NCI-H446 (cell line): ENCODE measurements around the gene DNAH3.
"Not testable (repeated sequence)": the region's sequence is repeated elsewhere in the genome, so short reads cannot be mapped to it uniquely, and the experiment has no call there.

ENCODE experiments used
- DNase-seq, 2 experiments: peaks; one replicate each; lab custom pipeline; 2025; lab: John Stamatoyannopoulos, UW

The DNAH3 gene, protein sequence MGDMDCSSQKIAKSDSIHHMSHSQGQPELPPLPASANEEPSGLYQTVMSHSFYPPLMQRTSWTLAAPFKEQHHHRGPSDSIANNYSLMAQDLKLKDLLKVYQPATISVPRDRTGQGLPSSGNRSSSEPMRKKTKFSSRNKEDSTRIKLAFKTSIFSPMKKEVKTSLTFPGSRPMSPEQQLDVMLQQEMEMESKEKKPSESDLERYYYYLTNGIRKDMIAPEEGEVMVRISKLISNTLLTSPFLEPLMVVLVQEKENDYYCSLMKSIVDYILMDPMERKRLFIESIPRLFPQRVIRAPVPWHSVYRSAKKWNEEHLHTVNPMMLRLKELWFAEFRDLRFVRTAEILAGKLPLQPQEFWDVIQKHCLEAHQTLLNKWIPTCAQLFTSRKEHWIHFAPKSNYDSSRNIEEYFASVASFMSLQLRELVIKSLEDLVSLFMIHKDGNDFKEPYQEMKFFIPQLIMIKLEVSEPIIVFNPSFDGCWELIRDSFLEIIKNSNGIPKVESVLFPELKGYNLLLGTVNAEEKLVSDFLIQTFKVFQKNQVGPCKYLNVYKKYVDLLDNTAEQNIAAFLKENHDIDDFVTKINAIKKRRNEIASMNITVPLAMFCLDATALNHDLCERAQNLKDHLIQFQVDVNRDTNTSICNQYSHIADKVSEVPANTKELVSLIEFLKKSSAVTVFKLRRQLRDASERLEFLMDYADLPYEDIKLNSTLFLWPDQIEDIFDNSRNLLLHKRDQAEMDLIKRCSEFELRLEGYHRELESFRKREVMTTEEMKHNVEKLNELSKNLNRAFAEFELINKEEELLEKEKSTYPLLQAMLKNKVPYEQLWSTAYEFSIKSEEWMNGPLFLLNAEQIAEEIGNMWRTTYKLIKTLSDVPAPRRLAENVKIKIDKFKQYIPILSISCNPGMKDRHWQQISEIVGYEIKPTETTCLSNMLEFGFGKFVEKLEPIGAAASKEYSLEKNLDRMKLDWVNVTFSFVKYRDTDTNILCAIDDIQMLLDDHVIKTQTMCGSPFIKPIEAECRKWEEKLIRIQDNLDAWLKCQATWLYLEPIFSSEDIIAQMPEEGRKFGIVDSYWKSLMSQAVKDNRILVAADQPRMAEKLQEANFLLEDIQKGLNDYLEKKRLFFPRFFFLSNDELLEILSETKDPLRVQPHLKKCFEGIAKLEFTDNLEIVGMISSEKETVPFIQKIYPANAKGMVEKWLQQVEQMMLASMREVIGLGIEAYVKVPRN (N-terminal part only)

DNA sequence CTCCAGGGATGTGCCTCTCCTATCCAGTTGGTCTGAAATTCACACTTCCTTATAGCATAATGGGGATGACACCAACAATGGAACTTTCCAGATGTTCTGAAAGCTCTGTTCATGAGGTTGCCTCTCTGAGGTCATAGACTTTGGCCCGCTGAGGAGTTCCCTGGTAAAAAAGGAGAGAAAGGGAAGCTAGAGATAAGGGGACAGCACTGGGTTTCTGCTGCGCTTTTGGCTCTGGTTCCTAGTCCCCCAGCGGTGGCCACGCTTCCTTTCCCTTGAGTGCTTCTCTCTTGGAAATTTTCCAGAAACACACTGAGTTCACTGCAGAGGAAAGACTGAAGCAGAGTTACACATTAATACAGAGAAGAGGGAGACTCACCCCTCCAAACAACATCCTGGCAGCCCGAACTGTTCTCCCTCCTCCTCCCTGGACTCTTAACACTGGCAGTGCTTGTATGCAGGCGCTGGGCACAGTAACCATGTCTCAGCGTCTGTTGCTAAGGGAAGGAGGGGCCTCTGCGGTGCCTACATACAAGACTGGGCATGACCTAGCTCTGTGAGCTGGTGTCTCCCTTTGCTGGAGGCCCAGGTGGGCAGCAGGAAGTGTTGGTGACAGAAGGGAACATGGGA lies at the start of gene DNAH3:
Gene DNAH3, minus strand, starts transcription at position 472 of the 627 bp plus-strand sequence. CDS start 527 bp downstream, outside the sequence.
- DNase-seq, result peak in 1 of 2 experiments; percentile 35

DNA sequence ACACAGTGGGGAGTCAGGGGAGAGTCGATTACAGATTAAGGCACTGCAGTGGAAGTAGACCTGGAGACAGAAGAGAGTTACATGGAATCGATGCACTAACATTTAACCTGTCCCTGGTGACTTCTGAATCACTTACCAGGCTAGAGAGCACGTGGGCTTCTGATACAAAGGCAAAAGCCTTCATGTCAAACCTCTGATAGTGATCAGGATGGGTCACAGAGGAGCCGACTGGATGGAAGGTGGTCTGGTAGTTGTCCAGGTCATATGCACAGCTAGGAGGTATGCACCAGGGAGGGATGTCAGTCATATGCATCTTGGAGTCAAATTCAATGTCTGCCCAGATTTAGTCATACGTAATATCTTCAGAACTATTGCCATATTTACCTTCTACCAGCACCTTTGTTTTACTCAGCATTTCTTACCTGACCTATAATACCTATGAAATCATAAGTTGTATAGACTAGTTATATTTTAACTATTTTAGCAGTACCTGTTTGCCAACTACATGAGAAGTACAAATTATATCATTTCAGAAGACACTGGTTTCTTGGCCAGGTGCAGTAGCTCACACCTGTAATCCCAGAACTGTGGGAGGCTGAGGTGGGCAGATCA lies 49.1 kb upstream of the DNAH3 start:
- DNase-seq, result no peak

DNA sequence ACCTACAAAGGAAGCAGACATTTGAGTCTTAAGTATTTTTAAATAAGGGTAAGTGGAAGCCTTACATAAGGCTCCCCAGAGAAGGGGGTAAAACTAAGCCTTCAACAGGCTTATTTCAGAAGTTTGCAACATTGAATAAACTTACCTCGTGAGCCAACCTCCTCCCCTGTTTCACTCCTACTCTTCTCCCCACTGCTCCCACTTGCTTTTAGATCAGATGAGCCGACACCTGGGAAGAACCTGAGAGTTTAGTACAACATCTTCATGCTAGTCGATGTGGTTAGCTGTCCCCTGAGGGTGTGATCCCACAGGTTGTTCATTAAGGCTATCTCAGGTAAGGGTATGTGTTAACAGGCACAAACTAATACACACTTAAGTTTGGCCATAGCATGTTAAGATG lies 47.0 kb upstream of the DNAH3 start:
- DNase-seq, result no peak

DNA sequence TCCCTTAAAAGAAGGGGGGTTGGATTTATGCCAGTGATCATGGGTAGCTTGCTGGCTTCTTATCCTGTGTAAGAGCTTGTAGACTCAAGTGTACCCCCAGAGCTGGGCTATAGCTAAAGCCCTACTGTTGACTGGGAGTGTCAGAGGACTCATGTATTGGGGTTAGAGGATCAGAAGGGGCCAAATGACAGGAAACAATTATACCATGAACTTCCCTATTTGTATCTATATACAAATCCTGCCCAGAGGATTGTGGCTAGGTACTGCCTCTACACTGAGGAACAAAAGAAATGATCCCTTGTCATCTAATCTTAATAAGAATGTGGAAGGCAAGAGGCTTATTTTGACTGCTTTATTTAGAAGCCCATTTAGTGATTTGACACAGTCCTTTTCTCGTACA lies 46.5 kb upstream of the DNAH3 start:
- DNase-seq, result no peak

DNA sequence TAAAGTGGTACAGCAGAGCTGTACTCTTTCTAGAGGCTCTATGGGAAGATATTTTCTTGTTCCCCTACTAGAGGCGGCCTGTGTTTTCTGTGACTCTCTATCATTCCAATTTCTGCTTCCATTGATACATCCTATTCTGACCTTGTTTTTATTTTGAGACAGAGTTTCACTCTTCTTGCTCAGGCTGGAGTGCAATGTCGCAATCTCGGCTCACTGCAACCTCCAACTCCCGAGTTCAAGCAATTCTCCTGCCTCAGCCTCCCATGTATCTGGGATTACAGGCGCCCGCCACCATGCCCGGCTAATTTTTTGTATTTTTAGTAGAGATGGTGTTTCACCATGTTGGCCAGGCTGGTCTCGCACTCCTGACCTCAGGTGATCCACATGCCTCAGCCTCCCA lies 44.7 kb upstream of the DNAH3 start:
- not testable (repeated sequence) for DNase-seq

DNA sequence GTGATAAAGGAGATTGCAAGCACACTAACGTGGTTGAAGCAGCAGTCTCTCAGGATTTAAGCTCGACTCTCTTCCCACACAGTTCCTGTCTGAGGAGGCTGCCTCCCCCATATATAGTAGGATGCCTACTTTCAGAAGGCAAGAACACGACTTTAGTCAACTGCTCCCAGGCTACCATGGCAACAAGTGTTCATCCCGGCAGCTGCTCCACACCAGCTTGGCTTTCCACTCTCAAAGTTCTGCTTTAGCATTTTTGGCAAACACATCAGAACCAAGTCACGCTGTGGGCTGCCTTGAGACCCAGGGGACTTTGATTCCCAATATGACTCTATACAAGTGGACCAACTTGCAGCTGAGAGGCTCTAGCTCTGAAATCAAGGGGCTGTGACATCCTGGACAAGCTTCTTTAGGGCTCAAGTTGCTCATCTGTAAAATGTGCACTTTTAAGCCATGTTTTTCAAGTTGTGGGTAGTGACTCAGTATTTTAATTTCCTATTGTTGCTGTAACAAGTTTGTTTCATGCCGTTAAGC lies 44.2 kb upstream of the DNAH3 start:
- no peak for DNase-seq

DNA sequence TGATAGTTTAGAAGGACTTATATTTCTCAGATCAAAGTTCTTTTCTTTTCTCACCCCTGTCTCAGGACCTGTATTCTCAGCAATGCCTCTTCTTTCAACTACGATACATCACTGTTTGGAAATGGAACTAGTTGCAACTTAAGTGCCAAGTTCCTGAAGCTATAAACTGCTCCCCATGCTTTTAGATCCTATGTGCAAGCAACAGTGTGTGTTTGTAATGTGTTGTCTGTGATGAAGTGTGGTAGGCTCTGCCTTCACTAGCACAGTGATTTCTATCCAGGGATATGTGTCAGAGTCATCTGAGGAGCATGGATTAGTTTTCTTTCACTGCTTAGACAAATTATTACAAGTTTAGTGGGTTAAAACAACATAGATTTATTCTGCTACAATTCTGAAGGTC lies 42.3 kb upstream of the DNAH3 start:
- no peak for DNase-seq

DNA sequence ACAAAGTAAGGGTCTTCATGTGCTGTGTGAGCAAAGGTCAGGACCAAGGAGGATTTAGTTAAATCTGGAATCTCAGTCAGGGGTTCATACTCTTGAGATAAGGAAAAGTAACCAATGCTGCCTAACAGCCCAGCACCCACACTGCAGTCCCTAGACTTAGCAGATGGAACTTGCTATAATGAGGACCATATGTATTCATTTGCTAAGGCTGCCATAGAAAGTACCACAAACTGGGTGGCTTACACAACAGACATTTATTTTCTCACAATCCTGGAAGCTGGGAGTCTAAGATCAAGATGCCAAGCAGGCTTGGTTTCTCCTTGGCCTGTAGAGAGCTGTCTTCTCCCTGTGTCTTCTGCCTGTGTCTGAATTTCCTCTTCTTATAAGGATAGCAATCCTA lies 40.0 kb upstream of the DNAH3 start:
- DNase-seq, result no peak

DNA sequence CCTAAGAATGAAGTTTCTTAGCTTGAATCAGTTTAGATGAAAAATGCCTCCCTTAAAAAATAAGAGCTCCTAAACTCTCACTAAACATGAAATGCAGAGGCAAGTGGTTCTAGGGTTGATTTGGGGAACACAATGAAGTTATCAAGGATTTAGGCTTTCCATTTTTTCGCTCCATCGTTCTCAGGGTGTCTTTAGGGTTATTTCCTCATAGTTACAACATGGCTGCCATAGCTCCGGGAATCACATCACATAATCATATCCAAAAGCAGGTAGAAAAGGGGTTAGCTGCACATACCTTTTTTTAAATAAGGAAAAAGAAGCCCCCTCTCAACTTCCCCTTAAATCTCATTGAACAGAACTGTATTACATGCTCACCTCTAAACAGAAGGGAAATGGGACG lies 39.4 kb upstream of the DNAH3 start:
- no peak for DNase-seq

DNA sequence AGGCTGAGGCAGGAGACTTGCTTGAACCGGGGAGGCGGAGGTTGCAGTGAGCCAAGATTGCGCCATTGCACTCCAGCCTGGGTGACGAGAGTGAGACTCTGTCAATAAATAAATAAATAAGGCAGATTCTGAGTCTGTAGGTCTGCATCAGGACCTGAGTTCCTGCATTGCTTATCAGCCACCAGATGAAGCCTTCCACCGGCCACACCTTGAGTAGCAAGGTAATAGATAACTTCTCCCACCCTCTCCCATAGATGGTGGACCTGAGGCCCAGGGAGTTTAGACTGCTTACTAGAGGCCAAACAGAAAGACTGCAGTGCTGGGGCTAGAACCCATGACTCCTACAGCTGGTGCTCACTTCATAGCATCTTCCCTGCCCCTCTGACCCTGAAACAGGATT lies 38.7 kb upstream of the DNAH3 start:
- DNase-seq, result no peak

DNA sequence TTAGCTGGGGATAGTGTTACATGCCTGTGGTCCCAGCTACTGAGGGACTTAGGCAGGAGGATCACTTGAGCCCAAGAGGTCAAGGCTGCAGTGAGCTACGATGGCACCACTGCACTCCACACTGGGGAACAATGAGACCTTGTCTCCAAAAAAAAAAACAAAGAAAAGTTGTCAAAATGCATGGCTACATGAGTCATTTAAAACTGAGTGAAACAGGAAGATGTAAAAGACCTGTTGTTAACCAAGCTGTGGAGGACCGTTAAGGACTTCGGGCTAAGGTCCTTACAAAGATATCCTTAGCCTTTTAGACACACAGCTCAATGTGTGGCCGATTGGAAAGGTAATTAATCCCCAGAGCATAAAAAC lies 35.7 kb upstream of the DNAH3 start:
- no peak for DNase-seq

DNA sequence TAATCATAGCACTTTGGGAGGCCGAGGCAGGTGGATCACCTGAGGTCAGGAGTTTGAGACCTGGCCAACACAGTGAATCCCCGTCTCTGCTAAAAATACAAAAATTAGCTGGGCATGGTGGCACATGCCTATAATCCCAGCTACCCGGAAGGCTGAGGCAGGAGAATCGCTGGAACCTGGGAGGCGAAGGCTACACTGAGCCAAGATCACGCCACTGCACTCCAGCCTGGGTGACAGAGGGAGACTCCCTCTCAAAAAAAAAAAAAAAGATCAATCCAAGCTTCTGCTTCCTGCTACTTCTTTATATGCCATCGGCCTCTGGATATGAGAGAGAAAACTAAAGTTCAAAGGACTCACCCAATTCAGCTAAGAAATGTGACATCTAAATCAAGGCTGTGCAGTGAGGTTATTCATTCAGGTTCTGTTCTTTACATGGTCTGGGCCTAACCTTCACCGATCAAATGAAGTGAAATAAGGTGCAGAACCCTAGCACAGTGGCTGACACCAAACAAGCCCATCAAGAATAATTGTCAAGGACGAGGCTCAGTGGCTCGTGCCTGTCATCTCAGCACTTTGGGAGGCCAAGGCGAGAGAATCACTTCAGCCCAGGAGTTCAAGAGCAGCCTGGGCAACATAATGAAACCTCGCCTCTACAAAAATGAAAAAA lies 35.1 kb upstream of the DNAH3 start:
- no peak for DNase-seq

DNA sequence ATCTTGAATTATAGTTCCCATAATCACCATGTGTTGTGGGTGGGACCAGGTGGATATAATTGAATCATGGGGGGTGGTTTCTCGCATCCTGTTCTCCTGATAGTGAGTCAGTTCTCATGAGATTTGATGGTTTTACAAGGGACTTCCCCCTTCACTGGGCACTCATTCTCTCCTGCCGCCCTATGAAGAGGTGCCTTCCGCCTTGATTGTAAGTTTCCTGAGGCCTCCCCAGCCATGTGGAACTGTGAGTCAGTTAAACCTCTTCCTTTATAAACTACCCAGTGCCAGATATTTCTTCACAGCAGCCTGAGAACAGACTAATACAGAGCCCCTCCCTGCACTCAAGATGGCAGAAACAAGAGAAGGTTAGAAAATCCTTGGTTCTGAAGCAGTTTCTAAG lies 34.2 kb upstream of the DNAH3 start:
- DNase-seq, result no peak

DNA sequence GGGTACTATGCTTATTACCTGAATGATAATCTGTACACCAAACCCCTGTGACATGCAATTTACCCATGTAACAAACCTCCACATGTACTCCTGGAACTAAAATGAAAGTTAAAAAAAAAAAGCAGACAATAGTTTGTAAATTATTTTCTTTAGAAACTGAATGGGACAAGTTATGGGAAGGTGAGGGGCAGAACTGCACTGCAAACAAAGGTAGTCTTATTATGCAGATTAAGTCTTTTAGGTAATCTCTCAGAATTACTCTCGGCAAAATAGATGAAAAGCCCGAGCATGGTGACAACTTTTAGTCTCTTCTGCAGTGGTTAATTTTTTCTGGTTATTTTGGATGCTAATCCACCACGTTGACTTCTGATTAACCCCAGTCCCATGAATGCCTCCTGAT lies 33.3 kb upstream of the DNAH3 start:
- no peak for DNase-seq

DNA sequence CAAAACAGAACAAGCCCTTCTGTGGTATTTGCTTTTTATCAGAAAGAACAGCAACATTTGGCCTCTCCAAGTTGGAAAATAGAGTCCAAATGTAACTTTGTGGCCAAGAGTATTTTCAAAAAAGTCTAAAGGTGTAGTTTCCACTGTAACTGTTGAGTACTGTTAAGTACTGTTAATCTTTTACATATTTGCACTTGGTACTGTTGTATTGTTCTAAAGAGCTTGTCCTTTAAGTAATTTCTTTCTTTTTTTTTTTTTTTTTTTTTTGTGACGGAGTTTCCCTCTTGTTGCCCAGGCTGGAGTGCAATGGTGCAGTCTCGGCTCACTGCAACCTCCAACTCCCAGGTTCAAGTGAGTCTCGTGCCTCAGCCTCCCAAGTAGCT lies 29.3 kb upstream of the DNAH3 start:
- DNase-seq, result no peak

DNA sequence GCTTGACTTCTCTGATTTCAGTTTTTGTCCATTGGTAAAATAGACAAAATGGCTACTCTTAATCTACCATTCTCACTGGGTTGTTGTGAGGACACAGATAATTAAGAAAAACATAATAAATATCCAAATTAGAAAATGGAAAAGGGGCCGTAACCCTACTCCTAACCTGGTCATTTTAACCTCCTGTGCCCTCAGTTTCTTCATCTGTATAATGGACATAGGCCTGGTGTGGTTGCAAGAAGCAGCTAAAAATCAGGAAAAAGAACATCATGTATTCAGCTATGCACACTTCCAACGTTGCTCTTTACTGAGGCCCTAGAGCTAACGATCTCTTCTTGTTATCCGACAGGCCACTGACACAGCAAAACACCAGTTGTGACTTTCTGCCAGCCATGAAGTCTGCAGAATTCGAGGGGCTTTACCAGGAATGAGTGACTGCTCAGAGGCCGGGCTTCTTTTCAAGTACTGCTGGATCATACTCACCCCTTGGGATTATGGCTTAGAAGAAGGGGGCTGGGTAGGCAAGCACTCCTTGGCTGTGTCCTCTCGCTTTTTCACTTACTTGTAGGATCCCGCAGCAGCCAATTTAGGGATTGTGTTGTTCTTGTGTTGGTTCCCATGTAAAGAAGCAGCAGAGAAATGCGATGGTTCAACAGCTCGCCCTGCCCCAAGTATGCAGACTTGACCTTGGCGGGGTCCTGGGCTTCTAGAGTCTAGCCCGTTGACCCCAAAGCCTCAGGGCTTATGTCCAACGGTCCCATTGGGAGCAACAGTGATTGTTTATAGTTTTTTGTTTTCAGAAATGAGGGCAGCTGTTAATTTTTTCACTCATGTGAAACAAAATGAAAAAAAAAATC lies 28.7 kb upstream of the DNAH3 start:
- DNase-seq, result no peak

DNA sequence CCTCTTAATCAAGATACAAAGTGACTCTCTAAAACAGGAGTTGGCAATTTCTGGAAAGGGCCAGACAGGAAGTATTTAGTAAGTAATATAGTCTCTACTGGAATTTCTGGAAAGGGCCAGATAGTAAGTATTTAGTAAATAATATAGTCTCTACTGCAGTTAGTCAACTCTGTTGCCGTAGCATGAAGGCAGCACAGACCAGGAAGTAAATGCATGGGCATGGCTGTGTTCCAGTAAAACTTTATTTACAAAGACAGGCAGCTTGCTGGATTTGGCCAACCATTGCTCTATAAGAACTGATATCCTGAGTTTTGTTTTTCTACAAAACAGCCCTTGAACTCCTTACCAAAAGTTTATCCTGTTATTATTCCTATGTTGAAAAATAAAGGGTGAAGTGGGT lies 24.8 kb upstream of the DNAH3 start:
- no peak for DNase-seq

DNA sequence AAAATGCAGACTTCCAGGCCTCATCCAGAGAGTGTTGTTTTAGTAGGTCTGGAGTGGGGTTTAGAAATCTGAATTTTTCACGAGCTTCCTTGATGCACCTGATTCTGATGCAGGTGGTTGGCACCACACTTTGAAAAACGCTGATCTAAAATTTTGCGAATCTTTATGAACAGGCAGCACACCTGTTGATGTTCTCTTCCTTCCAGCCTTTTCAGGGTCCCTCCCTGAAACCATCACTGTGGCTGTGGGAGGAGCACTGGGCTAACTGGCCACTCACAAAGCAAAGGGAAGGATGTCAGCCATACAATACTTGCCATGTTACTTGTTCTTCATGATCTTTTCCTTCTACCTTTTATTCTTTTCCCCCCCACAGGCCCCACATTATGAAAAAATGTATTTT lies 22.0 kb upstream of the DNAH3 start:
- no peak for DNase-seq

DNA sequence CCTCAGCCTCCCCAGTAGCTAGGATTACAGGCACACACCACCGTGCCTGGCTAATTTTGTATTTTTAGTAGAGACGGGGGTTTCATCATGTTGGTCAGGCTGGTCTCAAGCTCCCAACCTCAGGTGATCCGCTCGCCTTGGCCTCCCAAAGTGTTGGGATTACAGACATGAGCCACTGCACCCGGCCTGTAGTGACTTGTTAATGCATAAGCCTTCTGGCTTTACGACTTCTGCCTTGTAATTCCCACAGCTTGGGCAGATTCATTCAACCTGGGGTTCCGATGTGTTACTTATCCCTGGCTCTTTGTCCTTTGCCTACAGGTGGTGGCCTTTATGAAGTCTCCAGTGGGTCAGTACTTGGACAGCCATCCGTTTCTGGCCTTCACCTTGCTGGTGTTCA lies 19.5 kb upstream of the DNAH3 start:
- DNase-seq, result not testable (repeated sequence)
